Measurements from ENCODE around the gene ETF1.
A peak's percentile ranks its signal among the peaks of the same experiment; 100 is the strongest.

ETF1 gene
- total RNA-seq: 85.1 to 278 (median 132) reads per million in 4 experiments

- peak; percentile 99 for DNase-seq
Observed at GRCh38 chr5:138542956-138543729, at the start of gene ETF1. ETF1 (minus strand) TSS chr5:138543236; CDS start chr5:138542918, 318 bp downstream.

- DNase-seq: no peak
Observed at GRCh38 chr5:138588013-138588788, 45.2 kb upstream of the ETF1 start.

DNA sequence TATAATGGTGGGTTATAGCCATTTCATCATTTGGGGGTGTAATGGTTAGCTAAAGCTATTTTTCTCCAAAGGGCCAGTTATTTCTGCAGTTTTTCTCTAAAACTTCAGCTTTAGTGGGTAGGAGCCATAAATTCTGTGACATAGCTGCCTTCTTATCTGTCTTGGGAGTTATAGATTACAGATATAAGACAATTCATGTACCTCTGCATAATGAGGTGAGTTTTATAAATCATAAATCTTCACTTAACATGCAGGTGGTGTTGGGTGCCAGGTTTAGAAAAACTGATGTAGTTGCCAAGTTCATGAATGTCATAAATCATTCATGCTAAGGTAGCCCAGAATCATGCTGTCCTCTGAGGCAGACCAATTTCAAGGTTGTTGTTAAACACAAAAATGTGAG lies 42.1 kb upstream of the ETF1 start:
- DNase-seq: no peak

- DNase-seq: no peak
Observed at GRCh38 chr5:138583984-138584637, 41.1 kb upstream of the ETF1 start.

- no peak for DNase-seq
Observed at GRCh38 chr5:138582959-138583358, 39.9 kb upstream of the ETF1 start.

GRCh38 chr5:138580777-138581176 lies 37.7 kb upstream of the ETF1 start:
- DNase-seq: no peak

- no peak for DNase-seq
Observed at GRCh38 chr5:138580001-138580400, 37.0 kb upstream of the ETF1 start.

- no peak for DNase-seq
Observed at GRCh38 chr5:138579517-138579863, 36.5 kb upstream of the ETF1 start.

GRCh38 chr5:138577452-138577851 lies 34.4 kb upstream of the ETF1 start:
- DNase-seq: no peak

- peak; percentile 94 for DNase-seq
Observed at GRCh38 chr5:138575194-138576015, 32.4 kb upstream of the ETF1 start, which contains the start of gene HSPA9. HSPA9 (minus strand) TSS chr5:138575401; CDS start chr5:138575318, 83 bp downstream.

GRCh38 chr5:138574744-138575193 lies 31.7 kb upstream of the ETF1 start:
- no peak for DNase-seq

GRCh38 chr5:138573949-138574670 lies 31.1 kb upstream of the ETF1 start:
- no peak for DNase-seq

GRCh38 chr5:138573223-138573622 lies 30.2 kb upstream of the ETF1 start:
- no peak for DNase-seq

DNA sequence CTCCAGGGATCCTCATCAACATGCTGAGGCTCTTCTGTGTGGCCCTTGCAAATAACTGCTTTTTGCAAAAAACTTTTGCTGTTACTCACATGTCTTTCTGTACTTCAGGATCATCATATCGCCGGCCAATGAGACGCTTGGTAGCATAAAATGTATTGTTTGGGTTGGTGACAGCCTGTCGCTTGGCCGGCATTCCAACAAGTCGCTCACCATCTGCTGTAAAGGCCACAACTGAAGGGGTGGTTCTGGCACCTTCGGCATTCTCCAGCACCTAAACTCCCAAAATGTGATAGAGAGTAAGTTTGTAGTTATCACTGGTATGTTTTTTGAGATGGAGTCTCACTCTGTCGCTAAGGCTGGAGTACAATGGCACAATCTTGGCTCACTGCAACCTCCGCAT lies 27.8 kb upstream of the ETF1 start:
- no peak for DNase-seq

DNA sequence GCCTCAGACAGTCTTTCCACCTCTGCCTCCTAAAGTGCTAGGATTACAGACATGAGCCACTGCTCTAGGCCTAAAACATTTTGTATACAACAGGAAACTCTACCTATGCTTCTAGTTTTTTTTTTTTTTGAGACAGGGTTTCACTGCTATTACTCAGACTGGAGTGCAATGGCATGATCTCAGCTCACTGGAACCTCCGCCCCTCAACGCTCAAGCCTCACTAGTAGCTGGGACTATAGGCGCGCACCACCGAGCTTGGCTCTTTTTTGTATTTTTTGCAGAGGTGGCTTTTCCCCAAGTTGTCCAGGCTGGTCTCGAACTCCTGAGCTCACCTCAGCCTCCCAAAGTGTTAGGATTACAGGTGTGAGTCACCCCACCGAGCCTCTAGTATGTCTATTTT lies 26.7 kb upstream of the ETF1 start:
- DNase-seq: no peak

DNA sequence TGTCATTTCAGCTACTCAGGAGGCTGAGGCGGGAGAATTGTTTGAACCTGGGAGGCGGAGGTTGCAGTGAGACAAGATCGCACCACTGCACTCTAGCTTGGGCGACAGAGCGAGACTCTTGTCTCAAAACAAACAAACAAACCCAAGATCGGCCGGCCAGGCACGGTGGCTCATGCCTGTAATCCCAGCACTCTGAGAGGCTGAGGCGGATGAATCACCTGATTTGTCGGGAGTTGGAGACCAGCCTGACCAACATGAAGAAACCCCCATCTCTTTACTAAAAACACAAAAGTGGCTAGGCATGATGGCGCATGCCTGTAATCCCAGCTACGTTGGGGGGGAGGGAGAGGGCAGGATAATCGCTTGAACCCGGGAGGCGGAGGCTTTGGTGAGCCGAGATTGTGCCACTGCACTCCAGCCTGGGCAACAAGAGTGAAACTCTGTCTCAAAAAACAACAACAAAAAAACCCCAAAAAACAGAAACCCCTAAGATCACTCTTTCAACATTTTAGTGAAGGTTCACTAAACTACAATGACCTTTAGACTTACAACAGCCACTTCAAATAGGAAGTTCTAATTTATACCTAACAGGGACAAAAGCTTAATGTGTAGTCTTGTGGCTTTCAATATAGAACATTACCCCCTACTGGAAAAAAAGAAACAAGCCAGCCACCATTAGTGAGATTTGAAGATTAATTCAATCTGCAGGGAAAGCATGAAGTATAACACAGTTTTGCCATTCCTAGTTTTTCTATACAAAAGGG lies 25.2 kb upstream of the ETF1 start:
- no peak for DNase-seq

DNA sequence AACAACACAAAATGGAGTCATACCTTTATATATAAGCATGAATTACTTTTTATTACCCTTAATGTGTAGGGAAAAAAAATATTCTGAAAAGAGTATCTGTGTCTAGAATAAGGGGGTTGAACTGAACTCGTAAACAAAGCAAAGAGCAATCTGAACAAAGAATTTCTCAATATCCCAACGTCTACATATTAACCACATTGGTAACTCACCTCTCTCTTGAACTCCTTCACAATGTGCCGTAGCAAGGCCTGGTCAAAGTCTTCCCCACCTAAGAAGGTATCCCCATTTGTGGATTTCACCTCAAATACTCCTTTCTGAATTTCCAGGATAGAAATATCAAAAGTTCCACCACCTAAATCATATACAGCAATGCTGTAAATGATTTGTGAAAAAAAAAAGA lies 23.8 kb upstream of the ETF1 start:
- DNase-seq: no peak

- DNase-seq: no peak
Observed at GRCh38 chr5:138565100-138565821, 22.2 kb upstream of the ETF1 start.

GRCh38 chr5:138564242-138564641 lies 21.2 kb upstream of the ETF1 start:
- DNase-seq: no peak

All from effector CD8-positive, alpha-beta T cell (primary cell).